H1 (cell line): Measurements from ENCODE around the gene ACBD4. TPM values are rescaled to one million over a fixed set of nuclear protein-coding genes. Genes with fewer than 3 reads are reported as not detected.

ENCODE experiments used
- CBX5 ChIP-seq: fragments of 300-800, 300-1000 bp; sonication (generic); IDR thresholded peaks from 2 replicates; pipeline ENCODE4 v1.7.1; 2016; ENCODE audit warnings: antibody characterized with exemption, low read length, low read depth
- GABPA ChIP-seq: IDR thresholded peaks from 2 replicates; pipeline ENCODE4 v1.6.1; 2011; ENCODE audit warnings: mild to moderate bottlenecking, low read length, moderate library complexity, borderline replicate concordance; ENCODE audit not compliant: insufficient read depth
- JUND ChIP-seq: IDR thresholded peaks from 2 replicates; pipeline ENCODE4 v1.6.1; 2011; ENCODE audit warnings: mild to moderate bottlenecking, improper control_type of control experiment, low read length
- MAFK ChIP-seq: IDR thresholded peaks from 2 replicates; pipeline ENCODE4 v1.6.1; 2012; ENCODE audit warnings: low read depth, mild to moderate bottlenecking, improper control_type of control experiment, low read length
- RBBP5 ChIP-seq: IDR thresholded peaks from 2 replicates; pipeline ENCODE4 v1.7.1; 2012; ENCODE audit warnings: low read depth, mild to moderate bottlenecking, inconsistent platforms, low read length, moderate library complexity, borderline replicate concordance
- SIN3A ChIP-seq, 2 experiments: IDR thresholded peaks in 1 of 2; conservative IDR thresholded peaks in 1 of 2; 2 replicates each; pipeline ENCODE4 v1.6.1; 2011 to 2012; ENCODE audit warnings: low read length in 2 of 2, improper control_type of control experiment in 1 of 2, low read depth in 1 of 2, mild to moderate bottlenecking in 1 of 2
- SP4 ChIP-seq: IDR thresholded peaks from 2 replicates; pipeline ENCODE4 v1.6.1; 2012; ENCODE audit warnings: low read length, inconsistent platforms
- SRF ChIP-seq: IDR thresholded peaks from 2 replicates; pipeline ENCODE4 v1.6.1; 2011; ENCODE audit warnings: mild to moderate bottlenecking, low read depth, low read length, moderate library complexity
- polyA plus RNA-seq, 7 experiments: library from polyadenylated mRNA; depleted of rRNA in 3 of 7; stranded (reverse) in 5 of 7; unstranded in 2 of 7; fragments of >200 nt in 5 of 7; fragments of 200-250 nt in 2 of 7; gene quantifications; 1 replicate in 5 of 7; 2 replicates in 1 of 7; 4 replicates in 1 of 7; pipeline versions ENCODE4 v1.2.1 to v1.2.3, GENCODE V29; 2011 to 2013; ENCODE audit warnings: missing spikeins in 2 of 7, mixed read lengths in 2 of 7
- total RNA-seq: library from RNA; stranded (reverse); fragmentation: NEBNext Ultra II Directional; extraction: Animal tissue kit (Norgen Biotek cat#: 25700); gene quantifications from 2 replicates; pipeline ENCODE4 v1.2.1, GENCODE V29; 2021
- TF ChIP-seq, protein P1 (sequence below): fragments of 300-600 bp; sonication (generic); IDR thresholded peaks from 2 replicates; pipeline ENCODE4 v1.7.1; 2012; ENCODE audit warnings: low read length, moderate library complexity, mild to moderate bottlenecking, inconsistent platforms; ENCODE audit not compliant: insufficient replicate concordance

The ACBD4 gene
- total and polyA plus RNA-seq, 2 of the 8 experiments (the other 6 are each of a cell fraction or from before 2014, with no cell fraction given) = 7.3 to 10.7 TPM

DNA sequence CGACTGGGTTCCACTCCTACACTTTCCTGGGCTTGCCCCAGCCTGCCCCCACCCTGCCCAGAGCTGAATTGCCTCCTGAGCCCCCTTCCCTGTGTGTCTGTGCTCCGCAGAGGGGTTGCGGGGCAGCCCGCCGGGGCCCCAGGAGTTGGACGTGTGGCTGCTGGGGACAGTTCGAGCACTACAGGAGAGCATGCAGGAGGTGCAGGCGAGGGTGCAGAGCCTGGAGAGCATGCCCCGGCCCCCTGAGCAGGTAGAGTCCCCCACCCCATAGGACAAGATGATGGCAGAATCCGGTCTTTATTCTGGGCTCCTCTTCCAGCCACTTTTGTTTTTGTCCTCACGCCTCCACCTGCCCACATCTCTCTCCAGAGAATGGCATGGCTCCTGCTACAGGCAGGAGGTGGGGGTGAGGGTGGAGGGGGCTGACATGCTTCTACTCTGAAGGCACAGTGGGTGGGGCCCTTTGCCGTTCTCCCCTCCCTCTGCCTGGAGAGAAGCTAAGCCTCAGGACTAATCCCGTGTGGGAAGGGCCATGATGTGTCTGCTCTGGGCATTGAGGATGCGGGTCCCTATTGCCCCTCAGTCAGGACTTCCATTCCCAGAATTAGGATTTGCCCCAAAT is 3.5 kb downstream of the ACBD4 start (continued):
- TF ChIP-seq, protein P1, sequence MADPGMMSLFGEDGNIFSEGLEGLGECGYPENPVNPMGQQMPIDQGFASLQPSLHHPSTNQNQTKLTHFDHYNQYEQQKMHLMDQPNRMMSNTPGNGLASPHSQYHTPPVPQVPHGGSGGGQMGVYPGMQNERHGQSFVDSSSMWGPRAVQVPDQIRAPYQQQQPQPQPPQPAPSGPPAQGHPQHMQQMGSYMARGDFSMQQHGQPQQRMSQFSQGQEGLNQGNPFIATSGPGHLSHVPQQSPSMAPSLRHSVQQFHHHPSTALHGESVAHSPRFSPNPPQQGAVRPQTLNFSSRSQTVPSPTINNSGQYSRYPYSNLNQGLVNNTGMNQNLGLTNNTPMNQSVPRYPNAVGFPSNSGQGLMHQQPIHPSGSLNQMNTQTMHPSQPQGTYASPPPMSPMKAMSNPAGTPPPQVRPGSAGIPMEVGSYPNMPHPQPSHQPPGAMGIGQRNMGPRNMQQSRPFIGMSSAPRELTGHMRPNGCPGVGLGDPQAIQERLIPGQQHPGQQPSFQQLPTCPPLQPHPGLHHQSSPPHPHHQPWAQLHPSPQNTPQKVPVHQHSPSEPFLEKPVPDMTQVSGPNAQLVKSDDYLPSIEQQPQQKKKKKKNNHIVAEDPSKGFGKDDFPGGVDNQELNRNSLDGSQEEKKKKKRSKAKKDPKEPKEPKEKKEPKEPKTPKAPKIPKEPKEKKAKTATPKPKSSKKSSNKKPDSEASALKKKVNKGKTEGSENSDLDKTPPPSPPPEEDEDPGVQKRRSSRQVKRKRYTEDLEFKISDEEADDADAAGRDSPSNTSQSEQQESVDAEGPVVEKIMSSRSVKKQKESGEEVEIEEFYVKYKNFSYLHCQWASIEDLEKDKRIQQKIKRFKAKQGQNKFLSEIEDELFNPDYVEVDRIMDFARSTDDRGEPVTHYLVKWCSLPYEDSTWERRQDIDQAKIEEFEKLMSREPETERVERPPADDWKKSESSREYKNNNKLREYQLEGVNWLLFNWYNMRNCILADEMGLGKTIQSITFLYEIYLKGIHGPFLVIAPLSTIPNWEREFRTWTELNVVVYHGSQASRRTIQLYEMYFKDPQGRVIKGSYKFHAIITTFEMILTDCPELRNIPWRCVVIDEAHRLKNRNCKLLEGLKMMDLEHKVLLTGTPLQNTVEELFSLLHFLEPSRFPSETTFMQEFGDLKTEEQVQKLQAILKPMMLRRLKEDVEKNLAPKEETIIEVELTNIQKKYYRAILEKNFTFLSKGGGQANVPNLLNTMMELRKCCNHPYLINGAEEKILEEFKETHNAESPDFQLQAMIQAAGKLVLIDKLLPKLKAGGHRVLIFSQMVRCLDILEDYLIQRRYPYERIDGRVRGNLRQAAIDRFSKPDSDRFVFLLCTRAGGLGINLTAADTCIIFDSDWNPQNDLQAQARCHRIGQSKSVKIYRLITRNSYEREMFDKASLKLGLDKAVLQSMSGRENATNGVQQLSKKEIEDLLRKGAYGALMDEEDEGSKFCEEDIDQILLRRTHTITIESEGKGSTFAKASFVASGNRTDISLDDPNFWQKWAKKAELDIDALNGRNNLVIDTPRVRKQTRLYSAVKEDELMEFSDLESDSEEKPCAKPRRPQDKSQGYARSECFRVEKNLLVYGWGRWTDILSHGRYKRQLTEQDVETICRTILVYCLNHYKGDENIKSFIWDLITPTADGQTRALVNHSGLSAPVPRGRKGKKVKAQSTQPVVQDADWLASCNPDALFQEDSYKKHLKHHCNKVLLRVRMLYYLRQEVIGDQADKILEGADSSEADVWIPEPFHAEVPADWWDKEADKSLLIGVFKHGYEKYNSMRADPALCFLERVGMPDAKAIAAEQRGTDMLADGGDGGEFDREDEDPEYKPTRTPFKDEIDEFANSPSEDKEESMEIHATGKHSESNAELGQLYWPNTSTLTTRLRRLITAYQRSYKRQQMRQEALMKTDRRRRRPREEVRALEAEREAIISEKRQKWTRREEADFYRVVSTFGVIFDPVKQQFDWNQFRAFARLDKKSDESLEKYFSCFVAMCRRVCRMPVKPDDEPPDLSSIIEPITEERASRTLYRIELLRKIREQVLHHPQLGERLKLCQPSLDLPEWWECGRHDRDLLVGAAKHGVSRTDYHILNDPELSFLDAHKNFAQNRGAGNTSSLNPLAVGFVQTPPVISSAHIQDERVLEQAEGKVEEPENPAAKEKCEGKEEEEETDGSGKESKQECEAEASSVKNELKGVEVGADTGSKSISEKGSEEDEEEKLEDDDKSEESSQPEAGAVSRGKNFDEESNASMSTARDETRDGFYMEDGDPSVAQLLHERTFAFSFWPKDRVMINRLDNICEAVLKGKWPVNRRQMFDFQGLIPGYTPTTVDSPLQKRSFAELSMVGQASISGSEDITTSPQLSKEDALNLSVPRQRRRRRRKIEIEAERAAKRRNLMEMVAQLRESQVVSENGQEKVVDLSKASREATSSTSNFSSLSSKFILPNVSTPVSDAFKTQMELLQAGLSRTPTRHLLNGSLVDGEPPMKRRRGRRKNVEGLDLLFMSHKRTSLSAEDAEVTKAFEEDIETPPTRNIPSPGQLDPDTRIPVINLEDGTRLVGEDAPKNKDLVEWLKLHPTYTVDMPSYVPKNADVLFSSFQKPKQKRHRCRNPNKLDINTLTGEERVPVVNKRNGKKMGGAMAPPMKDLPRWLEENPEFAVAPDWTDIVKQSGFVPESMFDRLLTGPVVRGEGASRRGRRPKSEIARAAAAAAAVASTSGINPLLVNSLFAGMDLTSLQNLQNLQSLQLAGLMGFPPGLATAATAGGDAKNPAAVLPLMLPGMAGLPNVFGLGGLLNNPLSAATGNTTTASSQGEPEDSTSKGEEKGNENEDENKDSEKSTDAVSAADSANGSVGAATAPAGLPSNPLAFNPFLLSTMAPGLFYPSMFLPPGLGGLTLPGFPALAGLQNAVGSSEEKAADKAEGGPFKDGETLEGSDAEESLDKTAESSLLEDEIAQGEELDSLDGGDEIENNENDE = no peak
- TF ChIP-seq SIN3A (conservative IDR thresholded peaks at IDR 0.05 in 1 of 2, IDR thresholded peaks at IDR 0.05 in 1 of 2; ENCODE audit: low read depth in 1 of 2, low read length in 2 of 2) = no peak
- TF ChIP-seq SP4 = no peak
- TF ChIP-seq MAFK = no peak
- no peak for TF ChIP-seq RBBP5
- no peak for TF ChIP-seq CBX5
- no peak for TF ChIP-seq GABPA
- TF ChIP-seq JUND = no peak
- TF ChIP-seq SRF = no peak
